Activated CD4-positive, alpha-beta T cell treated with anti-CD3 and anti-CD28 coated beads, Interleukin-10, Interleukin-2, amounts not matched to agents 100 ng/mL and 50 ng/mL, durations not matched to agents 16 hours and 8 hours (primary cell): ENCODE measurements around the gene SNX10.
"Not testable (repeated sequence)": the region's sequence is repeated elsewhere in the genome, so short reads cannot be mapped to it uniquely, and the experiment has no call there.

Experiments used
- DNase-seq: peaks from one replicate; pipeline ENCODE4 v3.0.0-alpha.2; 2020

The SNX10 gene

GRCh38 chr7:26291699-26292538, at the start of gene SNX10:
TSS of gene SNX10 (plus strand) at chr7:26291862. CDS start at chr7:26346443, 54,581 bp downstream.
- DNase-seq = peak; percentile 87

- no peak for DNase-seq
Measured at GRCh38 chr7:26245150-26245549, 46.5 kb upstream of the SNX10 start.

GRCh38 chr7:26250239-26250638, 41.4 kb upstream of the SNX10 start:
- no peak for DNase-seq

- not testable (repeated sequence) for DNase-seq
Measured at GRCh38 chr7:26261866-26262265, 29.8 kb upstream of the SNX10 start.

- DNase-seq = peak; percentile 58
Measured at GRCh38 chr7:26265065-26265464, 26.6 kb upstream of the SNX10 start.

GRCh38 chr7:26265499-26266075, 26.1 kb upstream of the SNX10 start:
- DNase-seq = no peak

- no peak for DNase-seq
Measured at GRCh38 chr7:26267601-26268166, 24.0 kb upstream of the SNX10 start.

GRCh38 chr7:26275213-26275612, 16.4 kb upstream of the SNX10 start:
- DNase-seq = no peak

- DNase-seq = no peak
Measured at GRCh38 chr7:26278770-26279169, 12.9 kb upstream of the SNX10 start.

- DNase-seq = peak; percentile 92
Measured at GRCh38 chr7:26279405-26279804, 12.3 kb upstream of the SNX10 start.

GRCh38 chr7:26280097-26280496, 11.6 kb upstream of the SNX10 start:
- DNase-seq = no peak

- DNase-seq = no peak
Measured at GRCh38 chr7:26280723-26281122, 10.9 kb upstream of the SNX10 start.

- no peak for DNase-seq
Measured at GRCh38 chr7:26284477-26284876, 7.2 kb upstream of the SNX10 start.

GRCh38 chr7:26284995-26285632, 6.5 kb upstream of the SNX10 start:
- DNase-seq = peak; percentile 46

GRCh38 chr7:26286157-26286556, 5.5 kb upstream of the SNX10 start:
- DNase-seq = no peak

GRCh38 chr7:26288126-26288525, 3.5 kb upstream of the SNX10 start:
- DNase-seq = not testable (repeated sequence)

GRCh38 chr7:26291251-26291650, 411 bp upstream of the SNX10 start:
- DNase-seq = no peak

- DNase-seq = peak; percentile 23
Measured at GRCh38 chr7:26292768-26293560, 1.3 kb downstream of the SNX10 start.

- peak; percentile 95 for DNase-seq
Measured at GRCh38 chr7:26293569-26294308, 2.1 kb downstream of the SNX10 start.

- DNase-seq = no peak
Measured at GRCh38 chr7:26295015-26295414, 3.4 kb downstream of the SNX10 start.

- no peak for DNase-seq
Measured at GRCh38 chr7:26295586-26295985, 3.9 kb downstream of the SNX10 start.

GRCh38 chr7:26298472-26299058, 6.9 kb downstream of the SNX10 start:
- DNase-seq = no peak
